Measurements from ENCODE around the gene PKDCC. TPM values are rescaled to one million over a fixed set of nuclear protein-coding genes. Genes with fewer than 3 reads are reported as not detected.
A peak's percentile ranks its signal among the peaks of the same experiment; 100 is the strongest.

PKDCC gene
- total RNA-seq = 172 TPM
- 247 TPM for polyA plus RNA-seq

- peak; percentile 45 for DNase-seq (ENCODE audit: extremely low spot score)
- Histone ChIP-seq H3K27ac (ENCODE audit: low read depth) (peak within 1 kb of the TSS; percentile 60), H3K4me1 (ENCODE audit: insufficient read depth) (no peaks in the 10 kb centered on the region), H3K4me3 (ENCODE audit: low read depth, low read length) (peak within 1 kb of the TSS; percentile 75), H3K36me3 (ENCODE audit: insufficient read depth) (no peaks in the 10 kb centered on the region)
- under 1% methylated on average over 104 of the region's 111 CpGs for WGBS
These were observed at the start of gene PKDCC for GRCh38 chr2:42047488-42048298. TSS of gene PKDCC (plus strand) at chr2:42048021. CDS start at chr2:42048200, 179 bp downstream.

- no peak for DNase-seq (ENCODE audit: extremely low spot score)
- no peaks in the 10 kb centered on the region for H3K4me1 ChIP-seq (ENCODE audit: insufficient read depth)
- H3K4me3 ChIP-seq (ENCODE audit: low read depth, low read length) = no peak overlapping the region
- no peaks in the 10 kb centered on the region for H3K36me3 ChIP-seq (ENCODE audit: insufficient read depth)
- WGBS = 47% methylated on average over 15 of the region's 15 CpGs
- no peak overlapping the region for H3K27ac ChIP-seq (ENCODE audit: low read depth)
These were observed 49.4 kb upstream of the PKDCC start for GRCh38 chr2:41998186-41999127.

GRCh38 chr2:41999128-41999480 is 48.7 kb upstream of the PKDCC start:
- Histone ChIP-seq H3K4me3 (ENCODE audit: low read depth, low read length) (no peak overlapping the region), H3K4me1 (ENCODE audit: insufficient read depth) (no peaks in the 10 kb centered on the region), H3K36me3 (ENCODE audit: insufficient read depth) (no peaks in the 10 kb centered on the region), H3K27ac (ENCODE audit: low read depth) (no peak overlapping the region)
- 89% methylated on average over 1 of the region's 1 CpG for WGBS
- no peak for DNase-seq (ENCODE audit: extremely low spot score)

GRCh38 chr2:41999592-42000281 is 48.1 kb upstream of the PKDCC start:
- Histone ChIP-seq H3K4me3 (ENCODE audit: low read depth, low read length) (no peak overlapping the region), H3K27ac (ENCODE audit: low read depth) (no peak overlapping the region), H3K36me3 (ENCODE audit: insufficient read depth) (no peaks in the 10 kb centered on the region), H3K4me1 (ENCODE audit: insufficient read depth) (no peaks in the 10 kb centered on the region)
- 79% methylated on average over 9 of the region's 9 CpGs for WGBS
- DNase-seq (ENCODE audit: extremely low spot score) = no peak

GRCh38 chr2:42001711-42002201 is 46.1 kb upstream of the PKDCC start:
- DNase-seq (ENCODE audit: extremely low spot score) = no peak
- WGBS = 68% methylated on average over 21 of the region's 21 CpGs
- Histone ChIP-seq H3K4me3 (ENCODE audit: low read depth, low read length) (no peak overlapping the region), H3K36me3 (ENCODE audit: insufficient read depth) (no peaks in the 10 kb centered on the region), H3K27ac (ENCODE audit: low read depth) (no peak overlapping the region), H3K4me1 (ENCODE audit: insufficient read depth) (no peaks in the 10 kb centered on the region)

GRCh38 chr2:42007551-42007950 is 40.3 kb upstream of the PKDCC start:
- Histone ChIP-seq H3K4me1 (ENCODE audit: insufficient read depth) (no peaks in the 10 kb centered on the region), H3K27ac (ENCODE audit: low read depth) (no peak overlapping the region), H3K36me3 (ENCODE audit: insufficient read depth) (no peaks in the 10 kb centered on the region), H3K4me3 (ENCODE audit: low read depth, low read length) (no peak overlapping the region)
- DNase-seq (ENCODE audit: extremely low spot score) = no peak
- 96% methylated on average over 7 of the region's 7 CpGs for WGBS

GRCh38 chr2:42008241-42008921 is 39.4 kb upstream of the PKDCC start:
- no peak overlapping the region for H3K27ac ChIP-seq (ENCODE audit: low read depth)
- DNase-seq (ENCODE audit: extremely low spot score) = no peak
- no peaks in the 10 kb centered on the region for H3K36me3 ChIP-seq (ENCODE audit: insufficient read depth)
- H3K4me1 ChIP-seq (ENCODE audit: insufficient read depth) = no peaks in the 10 kb centered on the region
- 69% methylated on average over 10 of the region's 10 CpGs for WGBS
- no peak overlapping the region for H3K4me3 ChIP-seq (ENCODE audit: low read depth, low read length)

- DNase-seq (ENCODE audit: extremely low spot score) = no peak
- no peak overlapping the region for H3K27ac ChIP-seq (ENCODE audit: low read depth)
- H3K36me3 ChIP-seq (ENCODE audit: insufficient read depth) = no peaks in the 10 kb centered on the region
- no peaks in the 10 kb centered on the region for H3K4me1 ChIP-seq (ENCODE audit: insufficient read depth)
- H3K4me3 ChIP-seq (ENCODE audit: low read depth, low read length) = no peak overlapping the region
- WGBS = 87% methylated on average over 10 of the region's 10 CpGs
These were observed 37.9 kb upstream of the PKDCC start for GRCh38 chr2:42009657-42010580.

- H3K4me1 ChIP-seq (ENCODE audit: insufficient read depth) = no peaks in the 10 kb centered on the region
- no peak overlapping the region for H3K4me3 ChIP-seq (ENCODE audit: low read depth, low read length)
- no peak for DNase-seq (ENCODE audit: extremely low spot score)
- 86% methylated on average over 11 of the region's 11 CpGs for WGBS
- no peak overlapping the region for H3K27ac ChIP-seq (ENCODE audit: low read depth)
- no peaks in the 10 kb centered on the region for H3K36me3 ChIP-seq (ENCODE audit: insufficient read depth)
These were observed 37.0 kb upstream of the PKDCC start for GRCh38 chr2:42010743-42011298.

- no peak overlapping the region for H3K27ac ChIP-seq (ENCODE audit: low read depth)
- H3K4me1 ChIP-seq (ENCODE audit: insufficient read depth) = no peaks in the 10 kb centered on the region
- DNase-seq (ENCODE audit: extremely low spot score) = no peak
- H3K4me3 ChIP-seq (ENCODE audit: low read depth, low read length) = no peak overlapping the region
- WGBS = 82% methylated on average over 1 of the region's 1 CpG
- no peaks in the 10 kb centered on the region for H3K36me3 ChIP-seq (ENCODE audit: insufficient read depth)
These were observed 35.7 kb upstream of the PKDCC start for GRCh38 chr2:42012137-42012536.

- Histone ChIP-seq H3K27ac (ENCODE audit: low read depth) (no peak overlapping the region), H3K4me1 (ENCODE audit: insufficient read depth) (no peaks in the 10 kb centered on the region), H3K36me3 (ENCODE audit: insufficient read depth) (no peaks in the 10 kb centered on the region), H3K4me3 (ENCODE audit: low read depth, low read length) (no peak overlapping the region)
- no peak for DNase-seq (ENCODE audit: extremely low spot score)
These were observed 35.2 kb upstream of the PKDCC start for GRCh38 chr2:42012651-42013050.

- Histone ChIP-seq H3K27ac (ENCODE audit: low read depth) (no peak overlapping the region), H3K4me1 (ENCODE audit: insufficient read depth) (no peaks in the 10 kb centered on the region), H3K36me3 (ENCODE audit: insufficient read depth) (no peaks in the 10 kb centered on the region), H3K4me3 (ENCODE audit: low read depth, low read length) (no peak overlapping the region)
- 88% methylated on average over 2 of the region's 2 CpGs for WGBS
- DNase-seq (ENCODE audit: extremely low spot score) = no peak
These were observed 34.4 kb upstream of the PKDCC start for GRCh38 chr2:42013409-42013808.
